ENCODE measurements around the gene LY6G6F. TPM values are rescaled to one million over a fixed set of nuclear protein-coding genes. Genes with fewer than 3 reads are reported as not detected.

The LY6G6F gene
- total and polyA plus RNA-seq, 2 of the 13 experiments (the other 11 are each of a cell fraction or from before 2014, with no cell fraction given): not detected

DNA sequence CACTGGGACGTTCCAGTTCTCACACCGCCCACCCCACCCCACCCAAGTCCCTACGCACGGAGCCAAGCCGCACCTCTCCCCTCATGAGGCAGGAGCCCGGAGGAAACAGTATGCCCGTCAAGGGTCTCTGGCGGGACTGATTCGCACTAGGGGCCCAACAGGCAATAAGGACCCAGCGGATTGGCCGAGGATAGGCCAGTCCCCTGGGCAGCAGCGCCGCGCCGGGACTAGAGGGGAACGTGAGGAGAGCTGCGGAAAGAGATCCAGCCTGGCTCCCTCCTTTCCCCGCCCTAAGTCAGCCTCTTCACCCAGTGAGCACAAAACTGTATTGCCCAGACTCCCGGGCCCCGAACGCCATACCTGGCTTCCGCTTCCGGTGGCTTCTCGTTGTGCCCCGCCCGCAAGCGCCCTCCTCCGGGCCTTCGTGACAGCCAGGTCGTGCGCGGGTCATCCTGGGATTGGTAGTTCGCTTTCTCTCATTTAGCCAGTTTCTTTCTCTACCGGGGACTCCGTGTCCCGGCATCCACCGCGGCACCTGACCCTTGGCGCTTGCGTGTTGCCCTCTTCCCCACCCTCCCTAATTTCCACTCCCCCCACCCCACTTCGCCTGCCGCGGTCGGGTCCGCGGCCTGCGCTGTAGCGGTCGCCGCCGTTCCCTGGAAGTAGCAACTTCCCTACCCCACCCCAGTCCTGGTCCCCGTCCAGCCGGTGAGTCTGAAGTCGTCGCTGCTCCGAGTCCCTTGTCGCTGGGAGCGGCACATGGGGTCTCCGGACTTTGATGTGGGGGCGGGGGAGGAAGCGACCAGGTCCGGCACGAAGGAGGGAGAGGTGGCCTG, 40.9 kb upstream of the LY6G6F start, which contains the start of gene CSNK2B (continued):
- no peak for TF ChIP-seq FLYWCH1 (CRISPR knock-in tag; IDR thresholded peaks at IDR 0.05)
- TF ChIP-seq PHF5A (CRISPR knock-in tag; IDR thresholded peaks at IDR 0.05; ENCODE audit: low read depth, unreplicated experiment): no peak
- TF ChIP-seq, protein P1, sequence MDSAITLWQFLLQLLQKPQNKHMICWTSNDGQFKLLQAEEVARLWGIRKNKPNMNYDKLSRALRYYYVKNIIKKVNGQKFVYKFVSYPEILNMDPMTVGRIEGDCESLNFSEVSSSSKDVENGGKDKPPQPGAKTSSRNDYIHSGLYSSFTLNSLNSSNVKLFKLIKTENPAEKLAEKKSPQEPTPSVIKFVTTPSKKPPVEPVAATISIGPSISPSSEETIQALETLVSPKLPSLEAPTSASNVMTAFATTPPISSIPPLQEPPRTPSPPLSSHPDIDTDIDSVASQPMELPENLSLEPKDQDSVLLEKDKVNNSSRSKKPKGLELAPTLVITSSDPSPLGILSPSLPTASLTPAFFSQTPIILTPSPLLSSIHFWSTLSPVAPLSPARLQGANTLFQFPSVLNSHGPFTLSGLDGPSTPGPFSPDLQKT (CRISPR knock-in tag; IDR thresholded peaks at IDR 0.05; ENCODE audit: borderline replicate concordance): peak; percentile 91
- TF ChIP-seq ZZZ3 (CRISPR knock-in tag; IDR thresholded peaks at IDR 0.05; ENCODE audit: borderline replicate concordance): no peak; the same call in 1 of the 2 replicates
- TF ChIP-seq ZMYM4 (CRISPR knock-in tag; IDR thresholded peaks at IDR 0.05): peak; percentile 46
- TF ChIP-seq ZNF570 (CRISPR knock-in tag; IDR thresholded peaks at IDR 0.05; ENCODE audit: borderline replicate concordance): no peak
- peak; percentile 27; the same call in 1 of the 2 replicates for TF ChIP-seq CEBPG (CRISPR knock-in tag; IDR thresholded peaks at IDR 0.05)
- TF ChIP-seq ZNF629 (CRISPR knock-in tag; conservative IDR thresholded peaks at IDR 0.05): no peak; the same call in 1 of the 2 replicates
- no peak for TF ChIP-seq ZNF264 (CRISPR knock-in tag; IDR thresholded peaks at IDR 0.05)
- TF ChIP-seq BATF2 (CRISPR knock-in tag; IDR thresholded peaks at IDR 0.05): no peak
- no peak for TF ChIP-seq FIP1L1 (IDR thresholded peaks at IDR 0.05; ENCODE audit: borderline replicate concordance, insufficient read depth, low read depth, low read length)
- TF ChIP-seq FOXK1 (CRISPR knock-in tag; IDR thresholded peaks at IDR 0.05; ENCODE audit: borderline replicate concordance, low read depth): peak; percentile 87
- TF ChIP-seq, protein P2, sequence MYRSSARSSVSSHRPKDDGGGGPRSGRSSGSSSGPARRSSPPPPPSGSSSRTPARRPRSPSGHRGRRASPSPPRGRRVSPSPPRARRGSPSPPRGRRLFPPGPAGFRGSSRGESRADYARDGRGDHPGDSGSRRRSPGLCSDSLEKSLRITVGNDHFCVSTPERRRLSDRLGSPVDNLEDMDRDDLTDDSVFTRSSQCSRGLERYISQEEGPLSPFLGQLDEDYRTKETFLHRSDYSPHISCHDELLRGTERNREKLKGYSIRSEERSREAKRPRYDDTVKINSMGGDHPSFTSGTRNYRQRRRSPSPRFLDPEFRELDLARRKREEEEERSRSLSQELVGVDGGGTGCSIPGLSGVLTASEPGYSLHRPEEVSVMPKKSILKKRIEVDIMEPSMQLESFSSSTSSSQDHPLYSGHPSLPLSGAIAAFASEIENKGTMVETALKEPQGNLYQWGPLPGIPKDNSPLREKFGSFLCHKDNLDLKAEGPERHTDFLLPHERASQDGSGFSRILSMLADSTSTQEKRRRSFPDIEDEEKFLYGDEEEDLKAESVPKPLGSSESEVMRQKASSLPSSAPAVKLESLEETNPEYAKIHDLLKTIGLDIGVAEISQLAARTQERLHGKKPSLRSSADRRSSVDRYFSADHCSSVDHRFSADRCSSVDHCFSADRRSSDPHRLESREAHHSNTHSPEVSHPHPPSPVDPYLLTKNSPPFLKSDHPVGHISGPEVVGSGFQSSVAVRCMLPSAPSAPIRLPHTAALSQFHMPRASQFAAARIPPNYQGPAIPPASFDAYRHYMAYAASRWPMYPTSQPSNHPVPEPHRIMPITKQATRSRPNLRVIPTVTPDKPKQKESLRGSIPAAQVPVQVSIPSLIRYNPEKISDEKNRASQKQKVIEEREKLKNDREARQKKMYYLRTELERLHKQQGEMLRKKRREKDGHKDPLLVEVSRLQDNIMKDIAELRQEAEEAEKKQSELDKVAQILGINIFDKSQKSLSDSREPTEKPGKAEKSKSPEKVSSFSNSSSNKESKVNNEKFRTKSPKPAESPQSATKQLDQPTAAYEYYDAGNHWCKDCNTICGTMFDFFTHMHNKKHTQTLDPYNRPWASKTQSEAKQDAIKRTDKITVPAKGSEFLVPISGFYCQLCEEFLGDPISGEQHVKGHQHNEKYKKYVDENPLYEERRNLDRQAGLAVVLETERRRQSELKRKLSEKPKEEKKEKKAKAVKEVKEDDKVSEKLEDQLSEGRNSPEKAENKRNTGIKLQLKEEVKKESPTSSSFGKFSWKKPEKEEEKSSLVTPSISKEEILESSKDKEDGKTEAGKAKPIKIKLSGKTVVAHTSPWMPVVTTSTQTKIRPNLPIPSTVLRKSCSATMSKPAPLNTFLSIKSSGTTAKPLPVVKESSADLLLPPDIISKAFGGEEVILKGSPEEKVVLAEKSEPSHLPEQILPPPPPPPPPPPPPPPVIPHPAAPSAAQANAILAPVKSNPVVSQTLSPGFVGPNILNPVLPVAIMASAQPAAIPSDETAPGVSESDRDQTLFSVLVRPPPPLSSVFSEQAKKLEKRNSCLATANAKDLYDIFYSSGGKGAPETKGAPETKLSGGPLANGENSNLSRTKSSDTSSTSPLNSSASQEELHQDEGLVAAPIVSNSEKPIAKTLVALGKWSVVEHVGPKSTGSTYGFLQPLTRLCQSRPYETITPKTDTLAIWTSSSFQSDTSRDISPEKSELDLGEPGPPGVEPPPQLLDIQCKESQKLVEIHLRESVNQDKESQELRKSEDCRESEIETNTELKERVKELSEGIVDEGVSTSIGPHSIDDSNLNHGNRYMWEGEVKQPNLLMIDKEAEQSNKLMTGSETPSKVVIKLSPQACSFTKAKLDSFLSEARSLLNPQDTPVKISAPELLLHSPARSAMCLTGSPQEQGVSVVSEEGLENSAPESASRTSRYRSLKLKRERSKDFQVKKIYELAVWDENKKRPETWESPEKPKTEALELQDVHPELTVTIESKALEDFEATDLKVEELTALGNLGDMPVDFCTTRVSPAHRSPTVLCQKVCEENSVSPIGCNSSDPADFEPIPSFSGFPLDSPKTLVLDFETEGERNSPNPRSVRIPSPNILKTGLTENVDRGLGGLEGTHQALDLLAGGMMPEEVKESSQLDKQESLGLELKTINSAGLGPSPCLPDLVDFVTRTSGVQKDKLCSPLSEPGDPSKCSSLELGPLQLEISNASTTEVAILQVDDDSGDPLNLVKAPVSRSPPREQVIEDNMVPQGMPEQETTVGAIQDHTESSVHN (CRISPR knock-in tag; IDR thresholded peaks at IDR 0.05): no peak
- TF ChIP-seq, protein P3, sequence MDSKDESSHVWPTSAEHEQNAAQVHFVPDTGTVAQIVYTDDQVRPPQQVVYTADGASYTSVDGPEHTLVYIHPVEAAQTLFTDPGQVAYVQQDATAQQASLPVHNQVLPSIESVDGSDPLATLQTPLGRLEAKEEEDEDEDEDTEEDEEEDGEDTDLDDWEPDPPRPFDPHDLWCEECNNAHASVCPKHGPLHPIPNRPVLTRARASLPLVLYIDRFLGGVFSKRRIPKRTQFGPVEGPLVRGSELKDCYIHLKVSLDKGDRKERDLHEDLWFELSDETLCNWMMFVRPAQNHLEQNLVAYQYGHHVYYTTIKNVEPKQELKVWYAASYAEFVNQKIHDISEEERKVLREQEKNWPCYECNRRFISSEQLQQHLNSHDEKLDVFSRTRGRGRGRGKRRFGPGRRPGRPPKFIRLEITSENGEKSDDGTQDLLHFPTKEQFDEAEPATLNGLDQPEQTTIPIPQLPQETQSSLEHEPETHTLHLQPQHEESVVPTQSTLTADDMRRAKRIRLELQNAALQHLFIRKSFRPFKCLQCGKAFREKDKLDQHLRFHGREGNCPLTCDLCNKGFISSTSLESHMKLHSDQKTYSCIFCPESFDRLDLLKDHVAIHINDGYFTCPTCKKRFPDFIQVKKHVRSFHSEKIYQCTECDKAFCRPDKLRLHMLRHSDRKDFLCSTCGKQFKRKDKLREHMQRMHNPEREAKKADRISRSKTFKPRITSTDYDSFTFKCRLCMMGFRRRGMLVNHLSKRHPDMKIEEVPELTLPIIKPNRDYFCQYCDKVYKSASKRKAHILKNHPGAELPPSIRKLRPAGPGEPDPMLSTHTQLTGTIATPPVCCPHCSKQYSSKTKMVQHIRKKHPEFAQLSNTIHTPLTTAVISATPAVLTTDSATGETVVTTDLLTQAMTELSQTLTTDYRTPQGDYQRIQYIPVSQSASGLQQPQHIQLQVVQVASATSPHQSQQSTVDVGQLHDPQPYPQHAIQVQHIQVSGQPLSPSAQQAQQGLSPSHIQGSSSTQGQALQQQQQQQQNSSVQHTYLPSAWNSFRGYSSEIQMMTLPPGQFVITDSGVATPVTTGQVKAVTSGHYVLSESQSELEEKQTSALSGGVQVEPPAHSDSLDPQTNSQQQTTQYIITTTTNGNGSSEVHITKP (CRISPR knock-in tag; IDR thresholded peaks at IDR 0.05; ENCODE audit: low read depth): no peak
